Small intestine (tissue), 7 donors: ENCODE data around the gene RCL1. TPM values are rescaled to one million over a fixed set of nuclear protein-coding genes. Genes with fewer than 3 reads are reported as not detected.

Experiments used
- DNase-seq, 2 donors: peaks; one replicate each; pipeline versions ENCODE4 v3.0.0 to v3.0.0-alpha.2; 2013
- FAIRE-seq: peaks from 2 replicates; lab custom pipeline; 2012; peaks lifted over from hg19 to GRCh38; lab: Jason Lieb, UNC
- H3K27ac ChIP-seq, 3 donors: one replicate each; pipeline ENCODE4 v1.5.1; 2013; ENCODE audit warnings: low read length in 2 of 3, mild to moderate bottlenecking in 2 of 3, control low read depth in 1 of 3, inconsistent platforms in 1 of 3, low read depth in 1 of 3, moderate library complexity in 1 of 3
- H3K27me3 ChIP-seq, 3 donors: one replicate each; pipeline ENCODE4 v1.6.1; 2013; ENCODE audit warnings: low read length in 3 of 3, inconsistent platforms in 1 of 3; ENCODE audit not compliant: control insufficient read depth in 3 of 3, insufficient read depth in 3 of 3
- H3K36me3 ChIP-seq, 3 donors: one replicate each; pipeline ENCODE4 v1.6.1; 2013; ENCODE audit warnings: low read length in 3 of 3, inconsistent platforms in 1 of 3, low read depth in 1 of 3, mild to moderate bottlenecking in 1 of 3, moderate library complexity in 1 of 3; ENCODE audit not compliant: control insufficient read depth in 3 of 3, insufficient read depth in 2 of 3
- H3K4me1 ChIP-seq, 3 donors: one replicate each; pipeline ENCODE4 v1.6.1; 2013; ENCODE audit warnings: low read length in 2 of 3, inconsistent platforms in 1 of 3, low read depth in 1 of 3, mild to moderate bottlenecking in 1 of 3, moderate library complexity in 1 of 3; ENCODE audit not compliant: control insufficient read depth in 3 of 3, insufficient read depth in 2 of 3
- H3K4me3 ChIP-seq, 3 donors: one replicate each; pipeline ENCODE4 v1.5.1; 2013; ENCODE audit warnings: low read length in 3 of 3, control low read depth in 1 of 3, inconsistent platforms in 1 of 3, low read depth in 1 of 3, mild to moderate bottlenecking in 1 of 3, moderate library complexity in 1 of 3
- H3K9me3 ChIP-seq, 2 donors: one replicate each; pipeline ENCODE4 v1.6.1; 2013; ENCODE audit warnings: low read depth in 1 of 2, low read length in 1 of 2; ENCODE audit not compliant: control insufficient read depth in 2 of 2, insufficient read depth in 1 of 2
- WGBS, 3 donors: extraction: QIAGEN DNeasy Blood & Tissue Kit; methylation state at CpG; one replicate each; pipeline ENCODE4 v1.1.7; 2013; 5-methylcytosine and 5-hydroxymethylcytosine counted together
- polyA plus RNA-seq, 4 donors: library from polyadenylated mRNA; stranded (reverse) in 3 of 4; unstranded in 1 of 4; fragments of 200-250 nt in 3 of 4; fragments of 120-200 nt in 1 of 4; gene quantifications; one replicate each; pipeline versions ENCODE4 v1.2.1 to v1.2.3, GENCODE V29; 2013
- donor health status: healthy with polysubstance abuse.
- donor health status: control.
- donor health status: control.
- donor health status: Bipolar disorder and iron deficiency.
- donor health status: healthy.

Gene RCL1
- polyA plus RNA-seq, 4 donors, result 2.2 to 12.0 (median 8.2) TPM

- no peak for FAIRE-seq
- 90 to 94% (median 92%) methylated on average over 2 of the region's 2 CpGs for WGBS, 3 donors
- H3K27ac ChIP-seq, result peak overlapping the region in 1 of 3 donors; percentile 24
These were observed 5.7 kb downstream of the RCL1 start for GRCh38 chr9:4798281-4799032.

GRCh38 chr9:4799033-4799430, 6.3 kb downstream of the RCL1 start:
- Histone ChIP-seq H3K4me3 (no peak overlapping the region), H3K27ac (no peak overlapping the region), H3K27me3 (no peaks in the 10 kb centered on the region), H3K36me3 (peaks cover 0 to 3% (median 0%) of the 10 kb centered on the region in 3 donors), H3K4me1 (peaks cover 0 to 10% (median 2%) of the 10 kb centered on the region in 3 donors), H3K9me3 (no peaks in the 10 kb centered on the region)
- 78 to 93% (median 90%) methylated on average over 3 of the region's 3 CpGs for WGBS, 3 donors
- FAIRE-seq (no peak), DNase-seq (no peak)

More at GRCh38 chr9:4798281-4799032, 5.7 kb downstream of the RCL1 start:
- Histone ChIP-seq H3K4me3 (no peak overlapping the region), H3K36me3 (no peaks in the 10 kb centered on the region), H3K27me3 (no peaks in the 10 kb centered on the region), H3K9me3 (no peaks in the 10 kb centered on the region), H3K4me1 (peaks cover 0 to 10% (median 6%) of the 10 kb centered on the region in 3 donors)
- DNase-seq, result no peak

GRCh38 chr9:4799775-4800174, 7.0 kb downstream of the RCL1 start:
- Histone ChIP-seq H3K36me3 (peaks cover 0 to 11% (median 0%) of the 10 kb centered on the region in 3 donors), H3K27ac (no peak overlapping the region), H3K9me3 (peaks cover 0 to under 1% of the 10 kb centered on the region in 2 donors), H3K4me3 (no peak overlapping the region), H3K4me1 (peaks cover 0 to 8% (median 2%) of the 10 kb centered on the region in 3 donors), H3K27me3 (no peaks in the 10 kb centered on the region)
- FAIRE-seq (no peak), DNase-seq (peak in 1 of 2 donors; percentile 17)
- 36 to 73% (median 43%) methylated on average over 3 of the region's 3 CpGs for WGBS, 3 donors

GRCh38 chr9:4801156-4801555, 8.4 kb downstream of the RCL1 start:
- Histone ChIP-seq H3K27ac (no peak overlapping the region), H3K4me3 (no peak overlapping the region), H3K27me3 (no peaks in the 10 kb centered on the region), H3K4me1 (peaks cover 0 to 6% (median 2%) of the 10 kb centered on the region in 3 donors), H3K9me3 (peaks cover 0 to 6% of the 10 kb centered on the region in 2 donors), H3K36me3 (peaks cover 0 to 15% (median 0%) of the 10 kb centered on the region in 3 donors)
- no peak for DNase-seq
- no peak for FAIRE-seq
- WGBS, 3 donors, result 95 to 98% (median 96%) methylated on average over 6 of the region's 6 CpGs

GRCh38 chr9:4803670-4804530, 11.2 kb downstream of the RCL1 start:
- DNase-seq, result no peak
- Histone ChIP-seq H3K27ac (no peak overlapping the region), H3K4me3 (no peak overlapping the region), H3K36me3 (peaks cover 0 to 17% (median 0%) of the 10 kb centered on the region in 3 donors), H3K27me3 (no peaks in the 10 kb centered on the region), H3K9me3 (peaks cover 0 to 6% of the 10 kb centered on the region in 2 donors), H3K4me1 (peaks cover 0 to 2% (median 0%) of the 10 kb centered on the region in 3 donors)
- 92 to 97% (median 95%) methylated on average over 27 of the region's 27 CpGs for WGBS, 3 donors
- FAIRE-seq, result no peak

GRCh38 chr9:4804531-4805016, 11.8 kb downstream of the RCL1 start:
- Histone ChIP-seq H3K27me3 (no peaks in the 10 kb centered on the region), H3K9me3 (peaks cover 0 to 6% of the 10 kb centered on the region in 2 donors), H3K4me1 (peaks cover 0 to 2% (median 0%) of the 10 kb centered on the region in 3 donors), H3K27ac (no peak overlapping the region), H3K4me3 (no peak overlapping the region), H3K36me3 (peaks cover 0 to 17% (median 0%) of the 10 kb centered on the region in 3 donors)
- 96 to 98% (median 98%) methylated on average over 28 of the region's 28 CpGs for WGBS, 3 donors
- no peak for DNase-seq
- no peak for FAIRE-seq

- Histone ChIP-seq H3K9me3 (peaks cover 0 to 6% of the 10 kb centered on the region in 2 donors), H3K27me3 (no peaks in the 10 kb centered on the region), H3K27ac (no peak overlapping the region), H3K36me3 (peaks cover 0 to 17% (median 0%) of the 10 kb centered on the region in 3 donors), H3K4me3 (no peak overlapping the region), H3K4me1 (no peaks in the 10 kb centered on the region)
- WGBS, 3 donors, result 89 to 96% (median 96%) methylated on average over 3 of the region's 3 CpGs
- no peak for FAIRE-seq
- no peak for DNase-seq
These were observed 12.6 kb downstream of the RCL1 start for GRCh38 chr9:4805191-4805918.
